K562 (cell line): Measurements from ENCODE around the gene TMTC2.

Experiments
- BACH1 ChIP-seq: fragments of 200-800 bp; sonication (Bioruptor generic); IDR thresholded peaks from 2 replicates; pipeline ENCODE4 v1.6.1; 2016; ENCODE audit warnings: missing genetic modification characterization, missing compliant biosample characterization
- BDP1 ChIP-seq: IDR thresholded peaks from 3 replicates; pipeline ENCODE4 v1.6.1; 2011; ENCODE audit not compliant: insufficient read length, insufficient read depth
- CHD4 ChIP-seq: fragments of 200-600 bp; sonication (generic); IDR thresholded peaks from 3 replicates; pipeline ENCODE4 v1.6.1; 2012; ENCODE audit warnings: low read depth, mild to moderate bottlenecking, mixed read lengths, low read length, inconsistent platforms; ENCODE audit not compliant: insufficient read depth, insufficient replicate concordance, poor library complexity, severe bottlenecking
- ETV5 ChIP-seq: sonication (generic); formaldehyde crosslinking; IDR thresholded peaks from 2 replicates; pipeline ENCODE4 v1.4.0; 2020; ENCODE audit warnings: low read depth, mild to moderate bottlenecking, missing genetic modification reagents
- EZH2 ChIP-seq: IDR thresholded peaks from 2 replicates; pipeline ENCODE4 v1.6.1; 2012; ENCODE audit warnings: low read depth, mild to moderate bottlenecking, inconsistent platforms, low read length, borderline replicate concordance
- FIP1L1 ChIP-seq: fragments of 200-400 bp; formaldehyde crosslinking; IDR thresholded peaks from 2 replicates; pipeline ENCODE4 v1.6.1; 2018; ENCODE audit warnings: mild to moderate bottlenecking, low read depth, low read length; ENCODE audit not compliant: poor library complexity, severe bottlenecking
- SAP30 ChIP-seq: fragments of 200-600 bp; sonication (generic); IDR thresholded peaks from 2 replicates; pipeline ENCODE4 v1.6.1; 2012; ENCODE audit warnings: borderline replicate concordance, low read depth, mild to moderate bottlenecking, moderate library complexity, low read length, control low read depth, inconsistent platforms; ENCODE audit not compliant: insufficient read depth, poor library complexity, severe bottlenecking
- ZBTB17 ChIP-seq: fragments of 450-650 bp; formaldehyde crosslinking; IDR thresholded peaks from 2 replicates; pipeline ENCODE4 v1.4.0; 2020; ENCODE audit warnings: mild to moderate bottlenecking
- TF ChIP-seq, protein P1 (sequence below), 3 experiments: IDR thresholded peaks in 2 of 3; conservative IDR thresholded peaks in 1 of 3; 2 replicates each; pipeline ENCODE4 v1.5.1; 2011 to 2012; ENCODE audit warnings: low read length in 3 of 3, mild to moderate bottlenecking in 3 of 3, control low read depth in 2 of 3, improper control_type of control experiment in 1 of 3, inconsistent platforms in 1 of 3, low read depth in 1 of 3, mixed read lengths in 1 of 3, moderate library complexity in 1 of 3; ENCODE audit not compliant: insufficient read depth in 2 of 3
- TF ChIP-seq, protein P2 (sequence below): sonication (generic); formaldehyde crosslinking; IDR thresholded peaks from 2 replicates; pipeline ENCODE4 v1.8.0; 2022; ENCODE audit warnings: mild to moderate bottlenecking, low read depth, missing genetic modification reagents
- TF ChIP-seq, protein P3 (sequence below): sonication (generic); formaldehyde crosslinking; IDR thresholded peaks from 2 replicates; pipeline ENCODE4 v1.9.0; 2022; ENCODE audit warnings: mild to moderate bottlenecking, missing genetic modification reagents

DNA sequence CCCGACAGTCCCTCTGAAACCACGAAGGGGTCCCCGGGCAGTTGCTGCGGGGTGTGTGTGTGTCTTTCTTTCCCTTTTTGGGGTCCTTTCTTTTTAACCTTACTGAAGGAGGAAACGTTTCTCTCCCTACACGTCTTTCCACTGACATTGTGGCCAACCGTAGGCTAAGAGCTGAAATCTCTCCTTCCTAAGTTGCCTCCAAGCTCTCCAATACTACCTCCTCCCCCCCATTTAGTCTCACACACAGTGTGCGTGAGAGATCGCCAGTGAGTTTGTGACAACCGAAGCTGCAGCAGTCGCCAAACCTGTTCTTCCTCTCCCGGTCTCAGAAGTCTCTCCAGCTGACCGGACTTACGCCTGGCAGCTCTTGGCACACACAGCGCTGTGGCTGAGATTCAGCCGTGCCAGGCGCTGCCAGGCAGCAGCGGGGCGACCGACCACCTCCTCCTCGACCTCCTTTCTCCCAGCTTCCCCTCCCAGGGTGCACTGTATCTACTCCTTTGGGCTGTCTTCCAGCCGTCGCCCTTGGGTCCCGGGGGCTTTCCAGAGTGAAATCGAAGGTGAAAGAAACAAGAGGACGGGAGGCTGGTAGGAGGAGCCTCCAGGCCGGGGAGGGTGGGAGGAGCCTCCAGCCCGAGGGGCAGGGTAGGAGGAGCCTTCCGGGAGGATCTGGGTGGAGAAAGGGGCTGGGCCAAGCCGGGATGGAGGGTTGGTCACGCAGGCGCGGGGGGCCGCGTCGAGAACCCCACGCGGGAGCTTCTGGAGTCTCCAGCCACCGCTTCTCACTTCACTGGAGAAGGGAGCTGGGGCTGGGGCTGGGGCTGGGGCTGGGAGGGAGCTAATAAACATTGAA, at the start of gene TMTC2:
- TF ChIP-seq ZBTB17 (CRISPR knock-in tag): no peak
- no peak for TF ChIP-seq ETV5 (CRISPR knock-in tag)
- TF ChIP-seq BDP1: no peak
- TF ChIP-seq FIP1L1: no peak
- no peak for TF ChIP-seq EZH2
- TF ChIP-seq, protein P1, sequence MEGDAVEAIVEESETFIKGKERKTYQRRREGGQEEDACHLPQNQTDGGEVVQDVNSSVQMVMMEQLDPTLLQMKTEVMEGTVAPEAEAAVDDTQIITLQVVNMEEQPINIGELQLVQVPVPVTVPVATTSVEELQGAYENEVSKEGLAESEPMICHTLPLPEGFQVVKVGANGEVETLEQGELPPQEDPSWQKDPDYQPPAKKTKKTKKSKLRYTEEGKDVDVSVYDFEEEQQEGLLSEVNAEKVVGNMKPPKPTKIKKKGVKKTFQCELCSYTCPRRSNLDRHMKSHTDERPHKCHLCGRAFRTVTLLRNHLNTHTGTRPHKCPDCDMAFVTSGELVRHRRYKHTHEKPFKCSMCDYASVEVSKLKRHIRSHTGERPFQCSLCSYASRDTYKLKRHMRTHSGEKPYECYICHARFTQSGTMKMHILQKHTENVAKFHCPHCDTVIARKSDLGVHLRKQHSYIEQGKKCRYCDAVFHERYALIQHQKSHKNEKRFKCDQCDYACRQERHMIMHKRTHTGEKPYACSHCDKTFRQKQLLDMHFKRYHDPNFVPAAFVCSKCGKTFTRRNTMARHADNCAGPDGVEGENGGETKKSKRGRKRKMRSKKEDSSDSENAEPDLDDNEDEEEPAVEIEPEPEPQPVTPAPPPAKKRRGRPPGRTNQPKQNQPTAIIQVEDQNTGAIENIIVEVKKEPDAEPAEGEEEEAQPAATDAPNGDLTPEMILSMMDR (IDR thresholded peaks at IDR 0.05 in 2 of 3, conservative IDR thresholded peaks at IDR 0.05 in 1 of 3; ENCODE audit: insufficient read depth in 2 of 3, low read depth in 1 of 3, low read length in 3 of 3): no peak
- TF ChIP-seq, protein P2, sequence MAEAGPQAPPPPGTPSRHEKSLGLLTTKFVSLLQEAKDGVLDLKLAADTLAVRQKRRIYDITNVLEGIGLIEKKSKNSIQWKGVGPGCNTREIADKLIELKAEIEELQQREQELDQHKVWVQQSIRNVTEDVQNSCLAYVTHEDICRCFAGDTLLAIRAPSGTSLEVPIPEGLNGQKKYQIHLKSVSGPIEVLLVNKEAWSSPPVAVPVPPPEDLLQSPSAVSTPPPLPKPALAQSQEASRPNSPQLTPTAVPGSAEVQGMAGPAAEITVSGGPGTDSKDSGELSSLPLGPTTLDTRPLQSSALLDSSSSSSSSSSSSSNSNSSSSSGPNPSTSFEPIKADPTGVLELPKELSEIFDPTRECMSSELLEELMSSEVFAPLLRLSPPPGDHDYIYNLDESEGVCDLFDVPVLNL: no peak
- no peak for TF ChIP-seq SAP30
- TF ChIP-seq, protein P3, sequence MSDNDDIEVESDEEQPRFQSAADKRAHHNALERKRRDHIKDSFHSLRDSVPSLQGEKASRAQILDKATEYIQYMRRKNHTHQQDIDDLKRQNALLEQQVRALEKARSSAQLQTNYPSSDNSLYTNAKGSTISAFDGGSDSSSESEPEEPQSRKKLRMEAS (CRISPR knock-in tag): no peak
- no peak for TF ChIP-seq CHD4
- no peak for TF ChIP-seq BACH1 (tag)
